Stimulated activated CD4-positive, alpha-beta T cell treated with anti-CD3 and anti-CD28 coated beads, Interleukin-4, amount 100 ng/mL, for 48 hours (primary cell): ENCODE measurements around the gene SLC39A13.
A peak's percentile ranks its signal among the peaks of the same experiment; 100 is the strongest.

ENCODE experiments used
- DNase-seq, 2 donors: peaks; one replicate each; pipeline ENCODE4 v3.0.0-alpha.2; 2020; ENCODE audit warnings: low read depth in 2 of 2

The SLC39A13 gene

GRCh38 chr11:47403135-47403534 is 5.3 kb upstream of the SLC39A13 start:
- DNase-seq, result no peak

- no peak for DNase-seq
Measured at GRCh38 chr11:47403571-47403970, 4.8 kb upstream of the SLC39A13 start.

- no peak for DNase-seq
Measured at GRCh38 chr11:47406896-47407745, 1.3 kb upstream of the SLC39A13 start.

- no peak for DNase-seq
Measured at GRCh38 chr11:47408598-47409439, 429 bp downstream of the SLC39A13 start.

- DNase-seq, result no peak
Measured at GRCh38 chr11:47409440-47410369, 1.3 kb downstream of the SLC39A13 start.

- DNase-seq, result no peak
Measured at GRCh38 chr11:47410370-47411264, 2.2 kb downstream of the SLC39A13 start.

- DNase-seq, result peak; percentile 54 to 58
Measured at GRCh38 chr11:47411884-47412746, 3.7 kb downstream of the SLC39A13 start.

GRCh38 chr11:47413351-47413750 is 5.0 kb downstream of the SLC39A13 start:
- DNase-seq, result no peak

- no peak for DNase-seq
Measured at GRCh38 chr11:47413908-47414684, 5.7 kb downstream of the SLC39A13 start.

- DNase-seq, result no peak
Measured at GRCh38 chr11:47414685-47415070, 6.3 kb downstream of the SLC39A13 start.

GRCh38 chr11:47415091-47415854 is 6.9 kb downstream of the SLC39A13 start:
- DNase-seq, result no peak

- no peak for DNase-seq
Measured at GRCh38 chr11:47415949-47416472, 7.6 kb downstream of the SLC39A13 start.

GRCh38 chr11:47417712-47418111 is 9.3 kb downstream of the SLC39A13 start:
- DNase-seq, result no peak

- DNase-seq, result no peak
Measured at GRCh38 chr11:47418454-47419259, 10.3 kb downstream of the SLC39A13 start.

- DNase-seq, result no peak
Measured at GRCh38 chr11:47425611-47426010, 17.2 kb downstream of the SLC39A13 start.

GRCh38 chr11:47426062-47426956 is 17.9 kb downstream of the SLC39A13 start, which contains the start of gene PSMC3:
TSS of gene PSMC3 (minus strand) at chr11:47426439. CDS start at chr11:47426279, 160 bp downstream.
- DNase-seq, result peak; percentile 99
